SK-N-SH (cell line): ENCODE data around the gene PBX1.

Experiments
- CTCF ChIP-seq: fragments of 200-600 bp; sonication (generic); IDR thresholded peaks from 2 replicates; pipeline ENCODE4 v1.6.1; 2017; ENCODE audit warnings: antibody characterized with exemption, mild to moderate bottlenecking, moderate library complexity
- POLR2AphosphoS5 ChIP-seq: IDR thresholded peaks from 2 replicates; pipeline ENCODE4 v1.6.1; 2012; ENCODE audit warnings: low read depth, low read length
- TAF1 ChIP-seq: IDR thresholded peaks from 2 replicates; pipeline ENCODE4 v1.6.1; 2012; ENCODE audit warnings: low read depth, mild to moderate bottlenecking, low read length, moderate library complexity, borderline replicate concordance
- USF2 ChIP-seq: fragments of 150-350 bp; IDR thresholded peaks from 2 replicates; pipeline ENCODE4 v1.6.1; 2017; ENCODE audit warnings: antibody characterized with exemption, low read length, low read depth, borderline replicate concordance
- ZBTB33 ChIP-seq: IDR thresholded peaks from 2 replicates; pipeline ENCODE4 v1.4.0; 2012; ENCODE audit warnings: low read depth, borderline replicate concordance

- no peak for TF ChIP-seq CTCF
- no peak for TF ChIP-seq TAF1
- TF ChIP-seq POLR2AphosphoS5, result no peak
- no peak for TF ChIP-seq USF2
- no peak for TF ChIP-seq ZBTB33
Observed at GRCh38 chr1:164702664-164703063, 143.7 kb downstream of the PBX1 start.
